Keratinocyte (primary cell): ENCODE results near the gene CXCL5. TPM values are rescaled to one million over a fixed set of nuclear protein-coding genes. Genes with fewer than 3 reads are reported as not detected.

ENCODE experiments used
- DNase-seq: peaks from one replicate; pipeline ENCODE4 v3.0.0-alpha.2; 2011; ENCODE audit warnings: low read depth, missing footprints, low spot score
- FAIRE-seq: peaks from 2 replicates; lab custom pipeline; 2011; peaks lifted over from hg19 to GRCh38; lab: Jason Lieb, UNC
- H2AFZ ChIP-seq: 2 replicates; pipeline ENCODE4 v1.6.0; 2012; ENCODE audit warnings: low read length, control low read depth, inconsistent platforms; ENCODE audit not compliant: control insufficient read depth
- H3K27ac ChIP-seq: 2 replicates; pipeline ENCODE4 v1.5.1; 2011; ENCODE audit warnings: low read length; ENCODE audit not compliant: control insufficient read depth, insufficient read depth
- H3K27me3 ChIP-seq: 3 replicates; pipeline ENCODE4 v1.6.0; 2011; ENCODE audit warnings: low read length; ENCODE audit not compliant: control insufficient read depth, insufficient read depth; ENCODE audit errors: extremely low read depth
- H3K36me3 ChIP-seq, 2 experiments: 2 replicates in 1 of 2; 3 replicates in 1 of 2; pipeline ENCODE4 v1.5.1; 2011; ENCODE audit warnings: low read length in 2 of 2, mild to moderate bottlenecking in 1 of 2; ENCODE audit not compliant: control insufficient read depth in 2 of 2, insufficient read depth in 2 of 2; ENCODE audit errors: extremely low read depth in 1 of 2
- H3K4me1 ChIP-seq: 3 replicates; pipeline ENCODE4 v1.5.1; 2011; ENCODE audit warnings: low read length; ENCODE audit not compliant: control insufficient read depth, insufficient read depth; ENCODE audit errors: extremely low read depth
- H3K4me2 ChIP-seq: 3 replicates; pipeline ENCODE4 v1.6.0; 2011; ENCODE audit warnings: low read depth, low read length; ENCODE audit not compliant: control insufficient read depth, insufficient read depth; ENCODE audit errors: extremely low read depth
- H3K4me3 ChIP-seq, 3 experiments: fragments of 200-600 bp in 1 of 3; sonication (generic) in 1 of 3; 2 replicates in 2 of 3; 3 replicates in 1 of 3; pipeline ENCODE4 v1.5.1; 2011 to 2016; ENCODE audit warnings: low read length in 3 of 3, mild to moderate bottlenecking in 3 of 3, control low read depth in 2 of 3, inconsistent platforms in 1 of 3, low read depth in 1 of 3, mixed read lengths in 1 of 3, mixed run types in 1 of 3, moderate library complexity in 1 of 3; ENCODE audit not compliant: control insufficient read depth in 2 of 3, insufficient read depth in 2 of 3; ENCODE audit errors: extremely low read depth in 1 of 3
- H3K79me2 ChIP-seq: 2 replicates; pipeline ENCODE4 v1.6.0; 2012; ENCODE audit warnings: low read length; ENCODE audit not compliant: control insufficient read depth, insufficient read depth
- H3K9ac ChIP-seq: 3 replicates; pipeline ENCODE4 v1.6.0; 2011; ENCODE audit warnings: low read length; ENCODE audit not compliant: control insufficient read depth, insufficient read depth; ENCODE audit errors: extremely low read depth
- H3K9me1 ChIP-seq: 3 replicates; pipeline ENCODE4 v1.6.0; 2011; ENCODE audit warnings: low read length; ENCODE audit not compliant: control insufficient read depth, insufficient read depth; ENCODE audit errors: extremely low read depth
- H3K9me3 ChIP-seq: 2 replicates; pipeline ENCODE4 v1.5.1; 2012; ENCODE audit warnings: low read depth, low read length; ENCODE audit not compliant: control insufficient read depth
- H4K20me1 ChIP-seq: 3 replicates; pipeline ENCODE4 v1.6.0; 2011; ENCODE audit warnings: low read length; ENCODE audit not compliant: control insufficient read depth, insufficient read depth; ENCODE audit errors: extremely low read depth
- CTCF ChIP-seq, 3 experiments: IDR thresholded peaks in 1 of 3; conservative IDR thresholded peaks in 1 of 3; optimal IDR thresholded peaks in 1 of 3; 2 replicates in 2 of 3; 3 replicates in 1 of 3; pipeline versions ENCODE3 to v1.5.1; 2011; ENCODE audit warnings: low read length in 3 of 3, mild to moderate bottlenecking in 3 of 3, moderate library complexity in 2 of 3, control low read depth in 1 of 3, inconsistent platforms in 1 of 3; ENCODE audit not compliant: insufficient read depth in 2 of 3; ENCODE audit errors: extremely low read depth in 1 of 3
- EZH2 ChIP-seq: IDR thresholded peaks from one replicate; pipeline ENCODE4 v1.6.1; 2012; ENCODE audit warnings: inconsistent platforms, mild to moderate bottlenecking, low read length, moderate library complexity
- dilution Hi-C: fragments of 300-500 bp; cut with MboI; formaldehyde crosslinking; loops from one replicate; pipeline ENCODE4 v1.7.0; 2020; ENCODE audit warnings: low sequenced_read_pairs; ENCODE audit not compliant: extremely low pct_ligation_motif_present
- polyA plus RNA-seq, 5 experiments: library from polyadenylated mRNA; depleted of rRNA in 3 of 5; stranded (reverse) in 3 of 5; stranded (forward) in 1 of 5; unstranded in 1 of 5; fragments of >200 nt; gene quantifications; 1 replicate in 1 of 5; 2 replicates in 3 of 5; 3 replicates in 1 of 5; pipeline versions ENCODE4 v1.2.1 to v1.2.3, GENCODE V29; 2011 to 2012; ENCODE audit warnings: missing spikeins in 2 of 5, low read depth in 1 of 5, low replicate concordance in 1 of 5
- small RNA-seq, 3 experiments: library from RNA; depleted of rRNA; stranded (forward); fragments of <200 nt; gene quantifications; one replicate each; pipeline ENCODE3, GENCODE V24; 2012; ENCODE audit warnings: low read depth in 3 of 3, low replicate concordance in 1 of 3; ENCODE audit not compliant: insufficient read length in 3 of 3

The CXCL5 gene
- polyA plus RNA-seq, 1 donor (not counting 4 experiments of a cell fraction or from before 2014, with no cell fraction given), result 0.76 TPM

GRCh38 chr4:73947239-73947985 is 51.1 kb downstream of the CXCL5 start:
- Histone ChIP-seq H3K9me1 (no peaks in the 10 kb centered on the region), H3K79me2 (no peaks in the 10 kb centered on the region), H4K20me1 (no peaks in the 10 kb centered on the region), H3K9ac (no peak overlapping the region), H3K4me2 (no peak overlapping the region), H3K4me1 (peaks cover 5% of the 10 kb centered on the region), H3K36me3 (no peaks in the 10 kb centered on the region), H3K4me3 (no peak overlapping the region), H3K27me3 (peaks cover 3% of the 10 kb centered on the region), H3K9me3 (no peaks in the 10 kb centered on the region), H2AFZ (no peak overlapping the region), H3K27ac (no peak overlapping the region)
- TF ChIP-seq EZH2 (no peak), CTCF (optimal IDR thresholded peaks at IDR 0.05 in 1 of 3, IDR thresholded peaks at IDR 0.05 in 1 of 3, conservative IDR thresholded peaks at IDR 0.05 in 1 of 3; ENCODE audit: extremely low read depth in 1 of 3, insufficient read depth in 2 of 3, low read length in 3 of 3) (no peak)
- dilution Hi-C loops, result no loop called here
- no peak for DNase-seq
- no peak for FAIRE-seq

- no peak overlapping the region for H2AFZ ChIP-seq
- H3K9ac ChIP-seq, result no peak overlapping the region
- H3K27me3 ChIP-seq, result peaks cover 3% of the 10 kb centered on the region
- H3K36me3 ChIP-seq, result no peaks in the 10 kb centered on the region
- FAIRE-seq, result peak; percentile 32
- no peaks in the 10 kb centered on the region for H3K79me2 ChIP-seq
- no peaks in the 10 kb centered on the region for H3K9me3 ChIP-seq
- H3K27ac ChIP-seq, result no peak overlapping the region
- H3K9me1 ChIP-seq, result no peaks in the 10 kb centered on the region
- TF ChIP-seq CTCF (optimal IDR thresholded peaks at IDR 0.05 in 1 of 3, IDR thresholded peaks at IDR 0.05 in 1 of 3, conservative IDR thresholded peaks at IDR 0.05 in 1 of 3; ENCODE audit: extremely low read depth in 1 of 3, insufficient read depth in 2 of 3, low read length in 3 of 3) (no peak), EZH2 (no peak)
- no peaks in the 10 kb centered on the region for H4K20me1 ChIP-seq
- dilution Hi-C loops, result no loop called here
- DNase-seq, result no peak
- H3K4me2 ChIP-seq, result no peak overlapping the region
- peaks cover 5% of the 10 kb centered on the region for H3K4me1 ChIP-seq
- H3K4me3 ChIP-seq, result no peak overlapping the region
Observed at GRCh38 chr4:73945674-73946449, 52.6 kb downstream of the CXCL5 start.

Small RNA genes within 50 kb of the gene (small RNA-seq; reads per million reads assigned to genes)
- gene RN7SL218P, result 0 reads per million in 3 experiments

Other genes with a start within 250 kb of the CXCL5 start
- gene CXCL6, start 162.0 kb downstream of the CXCL5 start, polyA plus RNA-seq, result 0.08 to 0.29 TPM in 2 of 3 replicates, not detected in the other
- gene PF4V1, start 145.4 kb downstream of the CXCL5 start, polyA plus RNA-seq, result not detected in 3 replicates
- 12.0 to 40.7 TPM (median 35.5 TPM) in 3 replicates for gene CXCL1, start 129.3 kb downstream of the CXCL5 start, polyA plus RNA-seq
- 0.16 TPM in 1 of 3 replicates, not detected in the others for gene PF4, start 16.6 kb downstream of the CXCL5 start, polyA plus RNA-seq
- 0.42 to 1.0 TPM (median 0.68 TPM) in 3 replicates for gene PPBP, start 10.5 kb downstream of the CXCL5 start, polyA plus RNA-seq
- 2.9 to 10.8 TPM (median 6.3 TPM) in 3 replicates for gene CXCL3, start 40.0 kb upstream of the CXCL5 start, polyA plus RNA-seq
- gene CXCL2, start 100.5 kb upstream of the CXCL5 start, polyA plus RNA-seq, result 0.96 to 39.7 TPM (median 9.7 TPM) in 3 replicates
- gene MTHFD2L, start 159.4 kb upstream of the CXCL5 start, polyA plus RNA-seq, result 8.9 to 30.4 TPM (median 27.0 TPM) in 3 replicates